GM18858 (cell line): ENCODE data around the gene TIGD2.

Source experiments
- ATAC-seq: cut with Tn5 transposase; IDR thresholded peaks from one replicate; pipeline ENCODE4 v1.9.1; 2021; ENCODE audit not compliant: unreplicated experiment

The TIGD2 gene

GRCh38 chr4:89161841-89162240, 50.5 kb downstream of the TIGD2 start:
- ATAC-seq, result no peak

- ATAC-seq, result no peak
Measured at GRCh38 chr4:89162496-89162895, 51.2 kb downstream of the TIGD2 start.

- no peak for ATAC-seq
Measured at GRCh38 chr4:89162987-89163386, 51.7 kb downstream of the TIGD2 start.

GRCh38 chr4:89164400-89164799, 53.1 kb downstream of the TIGD2 start:
- ATAC-seq, result no peak
